Neural cell (in vitro differentiated cells): ENCODE data around the gene KIRREL2. TPM values are rescaled to one million over a fixed set of nuclear protein-coding genes. Genes with fewer than 3 reads are reported as not detected.

Source experiments
- H2AFZ ChIP-seq: fragments of 200-600, 300-800 bp; sonication (generic), shearing (Covaris generic); 2 replicates; pipeline ENCODE4 v1.6.0; 2014; ENCODE audit warnings: low read depth, mild to moderate bottlenecking, antibody characterized with exemption, low read length, moderate library complexity
- H3F3A ChIP-seq: fragments of 200-600 bp; shearing (Covaris generic); 2 replicates; pipeline ENCODE4 v1.6.1; 2016; ENCODE audit warnings: mild to moderate bottlenecking, moderate library complexity, mixed read lengths, antibody characterized with exemption, low read length; ENCODE audit not compliant: insufficient read depth, poor library complexity, severe bottlenecking
- H3K27ac ChIP-seq: fragments of 200-600, 300-800 bp; sonication (generic), shearing (Covaris generic); 2 replicates; pipeline ENCODE4 v1.5.1; 2014; ENCODE audit warnings: mild to moderate bottlenecking, low read length, moderate library complexity
- H3K27me3 ChIP-seq: fragments of 300-800, 200-600 bp; sonication (generic), shearing (Covaris generic); 2 replicates; pipeline ENCODE4 v1.6.0; 2014; ENCODE audit warnings: mild to moderate bottlenecking, low read depth, low read length, moderate library complexity; ENCODE audit not compliant: insufficient read depth
- H3K36me3 ChIP-seq: fragments of 300-800, 200-600 bp; sonication (generic), shearing (Covaris generic); 2 replicates; pipeline ENCODE4 v1.5.1; 2014; ENCODE audit warnings: mild to moderate bottlenecking, antibody characterized with exemption, low read length, moderate library complexity; ENCODE audit not compliant: insufficient read depth
- H3K4me2 ChIP-seq: fragments of 300-800, 200-600 bp; sonication (generic), shearing (Covaris generic); 2 replicates; pipeline ENCODE4 v1.6.0; 2014; ENCODE audit warnings: mild to moderate bottlenecking, low read length
- H3K4me3 ChIP-seq: fragments of 300-800, 200-600 bp; sonication (generic), shearing (Covaris generic); 2 replicates; pipeline ENCODE4 v1.5.1; 2014; ENCODE audit warnings: mild to moderate bottlenecking, low read length, moderate library complexity
- H3K79me2 ChIP-seq: fragments of 200-600 bp; shearing (Covaris generic); replicated peaks from 2 replicates; pipeline ENCODE4 v1.6.0; 2014; ENCODE audit warnings: mild to moderate bottlenecking, low read length, moderate library complexity; ENCODE audit not compliant: insufficient read depth
- H3K9ac ChIP-seq: fragments of 300-800, 200-600 bp; sonication (generic), shearing (Covaris generic); 2 replicates; pipeline ENCODE4 v1.6.1; 2016; ENCODE audit warnings: mild to moderate bottlenecking, low read length, mixed read lengths
- H3K9me2 ChIP-seq: fragments of 200-600 bp; shearing (Covaris generic); 2 replicates; pipeline ENCODE4 v1.6.1; 2016; ENCODE audit warnings: mild to moderate bottlenecking, low read length, mixed read lengths; ENCODE audit not compliant: insufficient read depth
- H3K9me3 ChIP-seq: fragments of 200-600, 300-800 bp; sonication (generic), shearing (Covaris generic); 2 replicates; pipeline ENCODE4 v1.6.1; 2016; ENCODE audit warnings: mild to moderate bottlenecking, mixed run types, low read length, moderate library complexity, mixed read lengths
- H4K20me1 ChIP-seq: fragments of 200-600 bp; shearing (Covaris generic); 2 replicates; pipeline ENCODE4 v1.6.1; 2016; ENCODE audit warnings: mild to moderate bottlenecking, mixed run types; ENCODE audit not compliant: insufficient read depth
- EP300 ChIP-seq: fragments of 450-650 bp; conservative IDR thresholded peaks from 2 replicates; pipeline ENCODE4 v1.6.1; 2014; ENCODE audit warnings: antibody characterized with exemption, mild to moderate bottlenecking, moderate library complexity; ENCODE audit not compliant: poor library complexity, severe bottlenecking
- EZH2 ChIP-seq: fragments of 200-600, 300-800 bp; shearing (Covaris generic), sonication (generic); IDR thresholded peaks from 2 replicates; pipeline ENCODE4 v1.6.1; 2014; ENCODE audit warnings: antibody characterized with exemption, low read length, borderline replicate concordance, mild to moderate bottlenecking; ENCODE audit not compliant: insufficient read depth, poor library complexity, severe bottlenecking
- MXI1 ChIP-seq: fragments of 450-650 bp; conservative IDR thresholded peaks from 2 replicates; pipeline ENCODE4 v1.6.1; 2014; ENCODE audit warnings: antibody characterized with exemption, mild to moderate bottlenecking; ENCODE audit not compliant: poor library complexity, severe bottlenecking
- POLR2AphosphoS5 ChIP-seq: IDR thresholded peaks from 2 replicates; pipeline ENCODE4 v1.6.1; 2012
- RAD21 ChIP-seq: fragments of 450-650 bp; conservative IDR thresholded peaks from 2 replicates; pipeline ENCODE4 v1.6.1; 2014; ENCODE audit warnings: antibody characterized with exemption, mild to moderate bottlenecking, moderate library complexity
- SMC3 ChIP-seq: fragments of 450-650 bp; conservative IDR thresholded peaks from 2 replicates; pipeline ENCODE4 v1.6.1; 2014; ENCODE audit warnings: antibody characterized with exemption, mild to moderate bottlenecking, moderate library complexity; ENCODE audit not compliant: poor library complexity
- TAF1 ChIP-seq: IDR thresholded peaks from 2 replicates; pipeline ENCODE4 v1.6.1; 2012; ENCODE audit warnings: low read depth
- polyA plus RNA-seq: library from polyadenylated mRNA; depleted of rRNA; stranded (reverse); fragments of >200 nt; gene quantifications from 2 replicates; pipeline ENCODE4 v1.2.3, GENCODE V29; 2014
- TF ChIP-seq, protein P1 (sequence below): fragments of 450-650 bp; IDR thresholded peaks from 2 replicates; pipeline ENCODE4 v1.5.1; 2014; ENCODE audit warnings: antibody characterized with exemption, mild to moderate bottlenecking, moderate library complexity; ENCODE audit not compliant: poor library complexity, severe bottlenecking
- TF ChIP-seq, protein P2 (sequence below): IDR thresholded peaks from 2 replicates; pipeline ENCODE4 v1.6.1; 2012; ENCODE audit warnings: borderline replicate concordance

The KIRREL2 gene
- polyA plus RNA-seq, 1 donor from 2014 or later = 0.79 TPM

DNA sequence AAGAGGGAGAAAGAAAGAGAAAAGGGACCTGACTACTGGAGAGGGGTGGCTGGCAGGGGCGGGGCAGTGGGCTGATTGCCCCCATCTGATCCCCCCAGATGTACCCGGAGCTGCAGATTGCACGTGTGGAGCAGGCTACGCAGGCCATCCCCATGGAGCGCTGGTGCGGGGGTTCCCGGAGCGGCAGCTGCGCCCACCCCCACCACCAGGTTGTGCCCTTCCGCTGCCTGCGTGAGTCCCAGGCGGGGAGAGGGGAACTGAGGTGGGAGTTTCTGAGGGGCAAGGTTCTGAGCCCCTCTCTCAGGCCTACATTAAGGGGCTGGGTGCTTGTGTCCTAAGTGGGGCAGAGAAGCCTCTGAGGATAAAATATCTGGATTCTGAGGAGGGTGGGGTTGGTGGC, 14.1 kb downstream of the KIRREL2 start:
- no peaks in the 10 kb centered on the region for H3K9me2 ChIP-seq
- H3K27me3 ChIP-seq = no peaks in the 10 kb centered on the region
- no peak overlapping the region for H3K4me2 ChIP-seq
- H4K20me1 ChIP-seq = no peaks in the 10 kb centered on the region
- no peak for TF ChIP-seq SMC3
- TF ChIP-seq, protein P1, sequence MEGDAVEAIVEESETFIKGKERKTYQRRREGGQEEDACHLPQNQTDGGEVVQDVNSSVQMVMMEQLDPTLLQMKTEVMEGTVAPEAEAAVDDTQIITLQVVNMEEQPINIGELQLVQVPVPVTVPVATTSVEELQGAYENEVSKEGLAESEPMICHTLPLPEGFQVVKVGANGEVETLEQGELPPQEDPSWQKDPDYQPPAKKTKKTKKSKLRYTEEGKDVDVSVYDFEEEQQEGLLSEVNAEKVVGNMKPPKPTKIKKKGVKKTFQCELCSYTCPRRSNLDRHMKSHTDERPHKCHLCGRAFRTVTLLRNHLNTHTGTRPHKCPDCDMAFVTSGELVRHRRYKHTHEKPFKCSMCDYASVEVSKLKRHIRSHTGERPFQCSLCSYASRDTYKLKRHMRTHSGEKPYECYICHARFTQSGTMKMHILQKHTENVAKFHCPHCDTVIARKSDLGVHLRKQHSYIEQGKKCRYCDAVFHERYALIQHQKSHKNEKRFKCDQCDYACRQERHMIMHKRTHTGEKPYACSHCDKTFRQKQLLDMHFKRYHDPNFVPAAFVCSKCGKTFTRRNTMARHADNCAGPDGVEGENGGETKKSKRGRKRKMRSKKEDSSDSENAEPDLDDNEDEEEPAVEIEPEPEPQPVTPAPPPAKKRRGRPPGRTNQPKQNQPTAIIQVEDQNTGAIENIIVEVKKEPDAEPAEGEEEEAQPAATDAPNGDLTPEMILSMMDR = no peak
- TF ChIP-seq EP300 = no peak
- no peak for TF ChIP-seq EZH2
- TF ChIP-seq RAD21 = no peak
- no peak overlapping the region for H3K9ac ChIP-seq
- no peaks in the 10 kb centered on the region for H3F3A ChIP-seq
- no peak overlapping the region for H2AFZ ChIP-seq
- peaks cover 18% of the 10 kb centered on the region for H3K79me2 ChIP-seq
- H3K4me3 ChIP-seq = peak overlapping the region; percentile 75
- H3K27ac ChIP-seq = no peak overlapping the region
- H3K9me3 ChIP-seq = no peaks in the 10 kb centered on the region
- H3K36me3 ChIP-seq = no peaks in the 10 kb centered on the region

DNA sequence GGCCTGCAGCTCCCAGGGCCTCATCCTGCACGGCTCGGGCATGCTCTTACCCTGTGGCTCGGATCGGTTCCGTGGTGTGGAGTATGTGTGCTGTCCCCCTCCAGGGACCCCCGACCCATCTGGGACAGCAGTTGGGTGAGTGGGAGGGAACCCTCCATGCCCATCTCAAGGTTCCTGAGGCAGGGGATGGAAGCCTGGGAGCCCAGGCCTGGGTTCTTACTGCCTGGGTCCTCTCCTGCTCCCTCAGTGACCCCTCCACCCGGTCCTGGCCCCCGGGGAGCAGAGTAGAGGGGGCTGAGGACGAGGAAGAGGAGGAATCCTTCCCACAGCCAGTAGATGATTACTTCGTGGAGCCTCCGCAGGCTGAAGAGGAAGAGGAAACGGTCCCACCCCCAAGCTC, 14.9 kb downstream of the KIRREL2 start:
- Histone ChIP-seq H3K27ac (no peak overlapping the region), H2AFZ (no peak overlapping the region), H3K9ac (no peak overlapping the region), H3F3A (no peaks in the 10 kb centered on the region), H3K4me2 (no peak overlapping the region), H3K79me2 (peaks cover 18% of the 10 kb centered on the region), H3K27me3 (no peaks in the 10 kb centered on the region), H3K9me3 (no peaks in the 10 kb centered on the region), H3K4me3 (no peak overlapping the region), H3K9me2 (no peaks in the 10 kb centered on the region), H3K36me3 (no peaks in the 10 kb centered on the region), H4K20me1 (no peaks in the 10 kb centered on the region)
- TF ChIP-seq MXI1 = no peak
- no peak for TF ChIP-seq EZH2
- no peak for TF ChIP-seq SMC3
- TF ChIP-seq, protein P2, sequence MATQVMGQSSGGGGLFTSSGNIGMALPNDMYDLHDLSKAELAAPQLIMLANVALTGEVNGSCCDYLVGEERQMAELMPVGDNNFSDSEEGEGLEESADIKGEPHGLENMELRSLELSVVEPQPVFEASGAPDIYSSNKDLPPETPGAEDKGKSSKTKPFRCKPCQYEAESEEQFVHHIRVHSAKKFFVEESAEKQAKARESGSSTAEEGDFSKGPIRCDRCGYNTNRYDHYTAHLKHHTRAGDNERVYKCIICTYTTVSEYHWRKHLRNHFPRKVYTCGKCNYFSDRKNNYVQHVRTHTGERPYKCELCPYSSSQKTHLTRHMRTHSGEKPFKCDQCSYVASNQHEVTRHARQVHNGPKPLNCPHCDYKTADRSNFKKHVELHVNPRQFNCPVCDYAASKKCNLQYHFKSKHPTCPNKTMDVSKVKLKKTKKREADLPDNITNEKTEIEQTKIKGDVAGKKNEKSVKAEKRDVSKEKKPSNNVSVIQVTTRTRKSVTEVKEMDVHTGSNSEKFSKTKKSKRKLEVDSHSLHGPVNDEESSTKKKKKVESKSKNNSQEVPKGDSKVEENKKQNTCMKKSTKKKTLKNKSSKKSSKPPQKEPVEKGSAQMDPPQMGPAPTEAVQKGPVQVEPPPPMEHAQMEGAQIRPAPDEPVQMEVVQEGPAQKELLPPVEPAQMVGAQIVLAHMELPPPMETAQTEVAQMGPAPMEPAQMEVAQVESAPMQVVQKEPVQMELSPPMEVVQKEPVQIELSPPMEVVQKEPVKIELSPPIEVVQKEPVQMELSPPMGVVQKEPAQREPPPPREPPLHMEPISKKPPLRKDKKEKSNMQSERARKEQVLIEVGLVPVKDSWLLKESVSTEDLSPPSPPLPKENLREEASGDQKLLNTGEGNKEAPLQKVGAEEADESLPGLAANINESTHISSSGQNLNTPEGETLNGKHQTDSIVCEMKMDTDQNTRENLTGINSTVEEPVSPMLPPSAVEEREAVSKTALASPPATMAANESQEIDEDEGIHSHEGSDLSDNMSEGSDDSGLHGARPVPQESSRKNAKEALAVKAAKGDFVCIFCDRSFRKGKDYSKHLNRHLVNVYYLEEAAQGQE = no peak
- TF ChIP-seq, protein P1 = no peak
- no peak for TF ChIP-seq TAF1
- no peak for TF ChIP-seq EP300
- TF ChIP-seq POLR2AphosphoS5 = no peak
- TF ChIP-seq RAD21 = no peak
